CD14-positive monocyte (primary cell): Measurements from ENCODE around the gene VPS36. TPM values are rescaled to one million over a fixed set of nuclear protein-coding genes. Genes with fewer than 3 reads are reported as not detected.

Experiments used
- DNase-seq, 3 donors: peaks; one replicate each; pipeline ENCODE4 v3.0.0-alpha.2; 2011 to 2022
- H2AFZ ChIP-seq: 2 replicates; pipeline ENCODE4 v1.6.0; 2012; ENCODE audit warnings: mild to moderate bottlenecking, low read depth, low read length, inconsistent platforms; ENCODE audit not compliant: insufficient read depth, poor library complexity, severe bottlenecking
- H3K27ac ChIP-seq, 2 donors: 1 replicate in 1 of 2; 2 replicates in 1 of 2; pipeline ENCODE4 v1.5.1; 2012 to 2013; ENCODE audit warnings: low read length in 2 of 2, control low read depth in 1 of 2, inconsistent platforms in 1 of 2, low read depth in 1 of 2, mild to moderate bottlenecking in 1 of 2
- H3K27me3 ChIP-seq, 2 donors: one replicate each; pipeline versions ENCODE4 v1.6.0 to v1.6.1; 2011 to 2013; ENCODE audit warnings: low read length in 2 of 2; ENCODE audit not compliant: control insufficient read depth in 2 of 2, insufficient read depth in 2 of 2
- H3K36me3 ChIP-seq, 2 donors: replicated peaks in 1 of 2; 1 replicate in 1 of 2; 2 replicates in 1 of 2; pipeline versions ENCODE4 v1.5.1 to v1.6.1; 2012 to 2013; ENCODE audit warnings: low read length in 2 of 2, control low read depth in 1 of 2, inconsistent platforms in 1 of 2, mild to moderate bottlenecking in 1 of 2; ENCODE audit not compliant: insufficient read depth in 2 of 2, control insufficient read depth in 1 of 2
- H3K4me1 ChIP-seq, 2 donors: 1 replicate in 1 of 2; 2 replicates in 1 of 2; pipeline versions ENCODE4 v1.5.1 to v1.6.1; 2012 to 2013; ENCODE audit warnings: low read length in 2 of 2, control low read depth in 1 of 2, inconsistent platforms in 1 of 2, mild to moderate bottlenecking in 1 of 2, moderate library complexity in 1 of 2; ENCODE audit not compliant: insufficient read depth in 2 of 2, control insufficient read depth in 1 of 2
- H3K4me2 ChIP-seq: replicated peaks from 2 replicates; pipeline ENCODE3; 2012; ENCODE audit warnings: low read length, moderate library complexity, mild to moderate bottlenecking; ENCODE audit not compliant: poor library complexity, severe bottlenecking; ENCODE audit errors: extremely low read depth
- H3K4me3 ChIP-seq, 3 experiments: fragments of 200-600 bp in 1 of 3; sonication (generic) in 1 of 3; replicated peaks in 1 of 3; 1 replicate in 2 of 3; 2 replicates in 1 of 3; pipeline ENCODE4 v1.5.1; 2011 to 2013; ENCODE audit warnings: low read length in 3 of 3, mild to moderate bottlenecking in 3 of 3, control low read depth in 2 of 3, low read depth in 2 of 3, inconsistent platforms in 1 of 3, moderate library complexity in 1 of 3
- H3K79me2 ChIP-seq: 2 replicates; pipeline ENCODE4 v1.6.0; 2012; ENCODE audit warnings: mild to moderate bottlenecking, control low read depth, inconsistent platforms, low read length, moderate library complexity; ENCODE audit not compliant: insufficient read depth
- H3K9ac ChIP-seq: 2 replicates; pipeline ENCODE4 v1.6.0; 2017; ENCODE audit warnings: low read length, mild to moderate bottlenecking; ENCODE audit not compliant: insufficient read depth, poor library complexity, severe bottlenecking
- H3K9me3 ChIP-seq, 2 donors: replicated peaks in 1 of 2; 1 replicate in 1 of 2; 2 replicates in 1 of 2; pipeline versions ENCODE4 v1.5.1 to v1.6.1; 2012 to 2013; ENCODE audit warnings: low read length in 2 of 2, control low read depth in 1 of 2; ENCODE audit not compliant: control insufficient read depth in 1 of 2, insufficient read depth in 1 of 2
- H4K20me1 ChIP-seq: 2 replicates; pipeline ENCODE4 v1.6.0; 2012; ENCODE audit warnings: mild to moderate bottlenecking, low read length, control low read depth, moderate library complexity; ENCODE audit not compliant: insufficient read depth
- H3K27ac Mint-ChIP-seq, 7 donors: one replicate each; pipeline ENCODE4 v1.8.0; 2020; ENCODE audit warnings: mild to moderate bottlenecking in 7 of 7, mixed read lengths in 7 of 7, moderate library complexity in 6 of 7, inconsistent platforms in 2 of 7
- H3K27me3 Mint-ChIP-seq, 3 donors: one replicate each; pipeline ENCODE4 v1.8.0; 2021 to 2022; ENCODE audit warnings: low read depth in 3 of 3, mild to moderate bottlenecking in 3 of 3, mixed read lengths in 3 of 3, moderate library complexity in 3 of 3, inconsistent platforms in 1 of 3
- H3K36me3 Mint-ChIP-seq, 2 donors: one replicate each; pipeline ENCODE4 v1.8.0; 2020; ENCODE audit warnings: mixed read lengths in 2 of 2, inconsistent platforms in 1 of 2, mild to moderate bottlenecking in 1 of 2
- H3K4me1 Mint-ChIP-seq: one replicate; pipeline ENCODE4 v1.8.0; 2020; ENCODE audit warnings: mild to moderate bottlenecking, mixed read lengths
- H3K4me3 Mint-ChIP-seq, 2 donors: one replicate each; pipeline ENCODE4 v1.8.0; 2020; ENCODE audit warnings: mild to moderate bottlenecking in 2 of 2, mixed read lengths in 2 of 2, moderate library complexity in 1 of 2
- H3K9me3 Mint-ChIP-seq, 7 donors: one replicate each; pipeline ENCODE4 v1.8.0; 2020 to 2022; ENCODE audit warnings: mixed read lengths in 7 of 7, mild to moderate bottlenecking in 6 of 7, moderate library complexity in 6 of 7, inconsistent platforms in 2 of 7
- WGBS: methylation state at CpG from one replicate; pipeline ENCODE4 v1.1.5; 2013; ENCODE audit warnings: missing lambda C conversion rate; ENCODE audit not compliant: insufficient coverage; 5-methylcytosine and 5-hydroxymethylcytosine counted together
- intact Hi-C, 2 donors: fragments of 100-400 bp; cut with micrococcal nuclease; formaldehyde crosslinking; loops; one replicate each; pipeline versions ENCODE4 v1.15.0 to v1.15.1; 2023
- polyA plus RNA-seq, 3 donors: library from polyadenylated mRNA; depleted of rRNA in 1 of 3; unstranded in 2 of 3; stranded (reverse) in 1 of 3; fragments of 300-500 nt in 2 of 3; fragments of >200 nt in 1 of 3; fragmentation: Illumina TruSeq in 2 of 3; gene quantifications; 1 replicate in 2 of 3; 2 replicates in 1 of 3; pipeline ENCODE4 v1.2.3, GENCODE V29; 2012 to 2021
- TF ChIP-seq, protein P1 (sequence below): fragments of 200-600 bp; IDR thresholded peaks from one replicate; pipeline ENCODE4 v1.8.0; 2022; ENCODE audit warnings: antibody characterized with exemption, mild to moderate bottlenecking

Gene VPS36
- polyA plus RNA-seq, 3 donors: 20.3 to 37.0 (median 25.2) TPM

GRCh38 chr13:52414963-52415362 is 35.5 kb downstream of the VPS36 start:
- Histone ChIP-seq H3K27ac (no peak overlapping the region), H3K79me2 (no peaks in the 10 kb centered on the region), H2AFZ (no peak overlapping the region), H3K4me1 (no peaks in the 10 kb centered on the region), H3K36me3 (peaks cover 78 to 87% of the 10 kb centered on the region in 2 donors), H3K27me3 (no peaks in the 10 kb centered on the region), H3K4me2 (no peak overlapping the region), H3K4me3 (no peak overlapping the region), H3K9ac (no peak overlapping the region), H3K9me3 (no peaks in the 10 kb centered on the region), H4K20me1 (no peaks in the 10 kb centered on the region)
- H3K27ac Mint-ChIP-seq: no peak overlapping the region
- intact Hi-C loops: no loop called here
- no peak for DNase-seq
- WGBS: 100% methylated on average over 1 of the region's 1 CpG
- no peaks in the 10 kb centered on the region for H3K9me3 Mint-ChIP-seq
- H3K36me3 Mint-ChIP-seq: peaks cover 77 to 80% of the 10 kb centered on the region in 2 donors
- H3K4me3 Mint-ChIP-seq: no peak overlapping the region
- H3K4me1 Mint-ChIP-seq: peaks cover 5% of the 10 kb centered on the region
- H3K27me3 Mint-ChIP-seq: no peaks in the 10 kb centered on the region
- TF ChIP-seq, protein P1, sequence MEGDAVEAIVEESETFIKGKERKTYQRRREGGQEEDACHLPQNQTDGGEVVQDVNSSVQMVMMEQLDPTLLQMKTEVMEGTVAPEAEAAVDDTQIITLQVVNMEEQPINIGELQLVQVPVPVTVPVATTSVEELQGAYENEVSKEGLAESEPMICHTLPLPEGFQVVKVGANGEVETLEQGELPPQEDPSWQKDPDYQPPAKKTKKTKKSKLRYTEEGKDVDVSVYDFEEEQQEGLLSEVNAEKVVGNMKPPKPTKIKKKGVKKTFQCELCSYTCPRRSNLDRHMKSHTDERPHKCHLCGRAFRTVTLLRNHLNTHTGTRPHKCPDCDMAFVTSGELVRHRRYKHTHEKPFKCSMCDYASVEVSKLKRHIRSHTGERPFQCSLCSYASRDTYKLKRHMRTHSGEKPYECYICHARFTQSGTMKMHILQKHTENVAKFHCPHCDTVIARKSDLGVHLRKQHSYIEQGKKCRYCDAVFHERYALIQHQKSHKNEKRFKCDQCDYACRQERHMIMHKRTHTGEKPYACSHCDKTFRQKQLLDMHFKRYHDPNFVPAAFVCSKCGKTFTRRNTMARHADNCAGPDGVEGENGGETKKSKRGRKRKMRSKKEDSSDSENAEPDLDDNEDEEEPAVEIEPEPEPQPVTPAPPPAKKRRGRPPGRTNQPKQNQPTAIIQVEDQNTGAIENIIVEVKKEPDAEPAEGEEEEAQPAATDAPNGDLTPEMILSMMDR: no peak

DNA sequence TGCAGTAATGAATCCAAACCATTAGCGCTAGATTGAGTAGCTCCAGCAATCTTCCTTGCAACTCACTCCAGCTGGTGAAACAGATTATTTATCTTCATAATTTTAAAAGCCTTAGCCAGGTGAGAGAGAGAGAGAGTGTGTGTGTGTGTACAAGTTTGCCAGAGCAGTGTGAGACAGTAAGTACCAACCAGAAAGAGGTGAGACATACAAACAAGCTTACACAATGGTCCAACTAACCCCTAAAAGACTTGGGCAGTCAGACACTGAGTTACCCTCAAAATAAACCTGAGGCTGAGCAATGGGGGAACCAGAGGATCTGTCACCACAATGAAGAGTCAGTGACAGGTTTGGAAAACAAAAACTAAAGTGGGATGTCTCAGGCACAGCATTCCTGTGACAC is 36.4 kb downstream of the VPS36 start:
- Mint-ChIP-seq H3K27ac (peak overlapping the region in 1 of 7 donors; percentile 22), H3K27me3 (no peaks in the 10 kb centered on the region), H3K4me1 (peaks cover 5% of the 10 kb centered on the region), H3K4me3 (no peak overlapping the region), H3K9me3 (no peaks in the 10 kb centered on the region), H3K36me3 (peaks cover 74 to 76% of the 10 kb centered on the region in 2 donors)
- Histone ChIP-seq H3K79me2 (no peaks in the 10 kb centered on the region), H3K4me1 (no peaks in the 10 kb centered on the region), H3K27ac (no peak overlapping the region), H3K27me3 (no peaks in the 10 kb centered on the region), H3K36me3 (peaks cover 74 to 78% of the 10 kb centered on the region in 2 donors), H3K9ac (no peak overlapping the region), H3K4me3 (no peak overlapping the region), H4K20me1 (no peaks in the 10 kb centered on the region), H3K9me3 (no peaks in the 10 kb centered on the region), H2AFZ (no peak overlapping the region), H3K4me2 (no peak overlapping the region)
- no CpG with 5 or more reads among the region's 1 CpG for WGBS
- intact Hi-C loops: no loop called here
- no peak for DNase-seq
- TF ChIP-seq, protein P1: no peak
